Upper lobe of right lung (tissue), 1 donor: ENCODE results near the gene LHX4. TPM values are rescaled to one million over a fixed set of nuclear protein-coding genes. Genes with fewer than 3 reads are reported as not detected.

Experiments
- ATAC-seq: fragments of 200-7000 bp; cut with Tn5 transposase; one replicate; pipeline ENCODE4 v1.9.1; 2020; ENCODE audit warnings: mild to moderate bottlenecking, moderate library complexity
- DNase-seq: peaks from one replicate; pipeline ENCODE4 v3.0.0-alpha.2; 2020
- H3K27ac ChIP-seq: fragments of 200-600 bp; one replicate; pipeline ENCODE4 v1.8.0; 2022
- H3K27me3 ChIP-seq: fragments of 200-600 bp; one replicate; pipeline ENCODE4 v1.8.0; 2022; ENCODE audit warnings: mild to moderate bottlenecking
- H3K36me3 ChIP-seq: fragments of 200-600 bp; one replicate; pipeline ENCODE4 v1.8.0; 2022
- H3K4me1 ChIP-seq: fragments of 200-600 bp; one replicate; pipeline ENCODE4 v1.8.0; 2022
- H3K4me3 ChIP-seq: fragments of 200-600 bp; one replicate; pipeline ENCODE4 v1.8.0; 2022; ENCODE audit warnings: mild to moderate bottlenecking
- H3K9me3 ChIP-seq: fragments of 200-600 bp; one replicate; pipeline ENCODE4 v1.8.0; 2022
- CTCF ChIP-seq: fragments of 200-600 bp; IDR thresholded peaks from one replicate; pipeline ENCODE4 v1.8.0; 2022; ENCODE audit warnings: antibody characterized with exemption
- intact Hi-C: fragments of 100-400 bp; cut with DNase I; formaldehyde crosslinking; loops from one replicate; pipeline ENCODE4 v1.11.0; 2022
- total RNA-seq: library from RNA; stranded (reverse); fragmentation: NEBNext Ultra II Directional; extraction: Animal tissue kit (Norgen Biotek cat#: 25700); gene quantifications from one replicate; pipeline ENCODE4 v1.2.1, GENCODE V29; 2021
- donor health status: DM: no; HTN: yes; CAD: no; lungs with severe emphysema.

LHX4 gene
- total RNA-seq, 1 donor from 2014 or later = not detected

GRCh38 chr1:180252638-180253536, 22.8 kb downstream of the LHX4 start:
- Histone ChIP-seq H3K27me3 (peaks cover 33% of the 10 kb centered on the region), H3K27ac (no peak overlapping the region), H3K4me3 (no peak overlapping the region), H3K4me1 (no peaks in the 10 kb centered on the region), H3K36me3 (no peaks in the 10 kb centered on the region), H3K9me3 (no peaks in the 10 kb centered on the region)
- ATAC-seq (peak; percentile 80), DNase-seq (peak; percentile 88)
- peak; percentile 85 for TF ChIP-seq CTCF
- intact Hi-C loops = loop anchor here (10.0 kb wide), 1 partner anchor 212 kb away; no protein-coding TSS in a partner anchor

GRCh38 chr1:180253585-180254495, 23.8 kb downstream of the LHX4 start:
- Histone ChIP-seq H3K4me3 (no peak overlapping the region), H3K9me3 (no peaks in the 10 kb centered on the region), H3K36me3 (no peaks in the 10 kb centered on the region), H3K27ac (no peak overlapping the region), H3K27me3 (peaks cover 42% of the 10 kb centered on the region), H3K4me1 (no peaks in the 10 kb centered on the region)
- no peak for TF ChIP-seq CTCF
- no peak for ATAC-seq
- DNase-seq = no peak
- intact Hi-C loops = loop anchor here (10.0 kb wide), 1 partner anchor 211 kb away; no protein-coding TSS in a partner anchor

GRCh38 chr1:180254496-180254819, 24.4 kb downstream of the LHX4 start:
- no peak overlapping the region for H3K4me3 ChIP-seq
- H3K36me3 ChIP-seq = no peaks in the 10 kb centered on the region
- no peak for TF ChIP-seq CTCF
- H3K9me3 ChIP-seq = no peaks in the 10 kb centered on the region
- H3K27me3 ChIP-seq = peaks cover 49% of the 10 kb centered on the region
- ATAC-seq = no peak
- intact Hi-C loops = loop anchor here (10.0 kb wide), 1 partner anchor 210 kb away; no protein-coding TSS in a partner anchor
- H3K4me1 ChIP-seq = no peaks in the 10 kb centered on the region
- H3K27ac ChIP-seq = no peak overlapping the region
- DNase-seq = no peak

GRCh38 chr1:180254854-180255253, 24.8 kb downstream of the LHX4 start:
- H3K27ac ChIP-seq = no peak overlapping the region
- ATAC-seq = no peak
- no peak overlapping the region for H3K4me3 ChIP-seq
- DNase-seq = no peak
- H3K9me3 ChIP-seq = no peaks in the 10 kb centered on the region
- intact Hi-C loops = loop anchor here (10.0 kb wide), 1 partner anchor 210 kb away; no protein-coding TSS in a partner anchor
- TF ChIP-seq CTCF = no peak
- no peaks in the 10 kb centered on the region for H3K4me1 ChIP-seq
- no peaks in the 10 kb centered on the region for H3K36me3 ChIP-seq
- H3K27me3 ChIP-seq = peaks cover 50% of the 10 kb centered on the region

- no peak for ATAC-seq
- TF ChIP-seq CTCF = no peak
- Histone ChIP-seq H3K36me3 (no peaks in the 10 kb centered on the region), H3K4me3 (no peak overlapping the region), H3K27me3 (peaks cover 57% of the 10 kb centered on the region), H3K9me3 (no peaks in the 10 kb centered on the region), H3K4me1 (no peaks in the 10 kb centered on the region), H3K27ac (no peak overlapping the region)
- DNase-seq = no peak
- intact Hi-C loops = loop anchor here (10.0 kb wide), 1 partner anchor 209 kb away; no protein-coding TSS in a partner anchor
Observed at GRCh38 chr1:180255536-180256340, 25.7 kb downstream of the LHX4 start.
